Subcutaneous abdominal adipose tissue (tissue), 5 donors: ENCODE results near the gene MBD3L3.
"Not testable (repeated sequence)": the region's sequence is repeated elsewhere in the genome, so short reads cannot be mapped to it uniquely, and the experiment has no call there.

Experiments
- H3K27ac ChIP-seq: one replicate; pipeline ENCODE4 v1.7.0; 2013; ENCODE audit warnings: low read depth, mild to moderate bottlenecking, inconsistent platforms, low read length, moderate library complexity
- H3K27me3 ChIP-seq, 5 donors: one replicate each; pipeline ENCODE4 v1.7.0; 2013; ENCODE audit warnings: low read length in 5 of 5, inconsistent platforms in 1 of 5; ENCODE audit not compliant: control insufficient read depth in 5 of 5, insufficient read depth in 4 of 5
- H3K36me3 ChIP-seq, 5 donors: one replicate each; pipeline ENCODE4 v1.7.0; 2013; ENCODE audit warnings: low read length in 5 of 5; ENCODE audit not compliant: control insufficient read depth in 5 of 5, insufficient read depth in 5 of 5
- H3K4me1 ChIP-seq, 5 donors: one replicate each; pipeline ENCODE4 v1.7.0; 2013; ENCODE audit warnings: low read length in 5 of 5, mild to moderate bottlenecking in 3 of 5, moderate library complexity in 1 of 5; ENCODE audit not compliant: control insufficient read depth in 5 of 5, insufficient read depth in 5 of 5
- H3K4me3 ChIP-seq, 5 donors: one replicate each; pipeline ENCODE4 v1.7.0; 2013; ENCODE audit warnings: low read length in 5 of 5, low read depth in 1 of 5
- H3K9ac ChIP-seq, 5 donors: one replicate each; pipeline ENCODE4 v1.7.0; 2013; ENCODE audit warnings: low read length in 5 of 5, mild to moderate bottlenecking in 4 of 5, moderate library complexity in 3 of 5
- H3K9me3 ChIP-seq, 5 donors: one replicate each; pipeline ENCODE4 v1.7.0; 2013; ENCODE audit warnings: low read length in 5 of 5; ENCODE audit not compliant: control insufficient read depth in 5 of 5
- donor health status: healthy.
- donor health status: healthy.
- donor health status: healthy.
- donor health status: healthy.
- donor health status: healthy.

Gene MBD3L3

GRCh38 chr19:7067122-7067521 is 8.6 kb upstream of the MBD3L3 start:
- H3K36me3 ChIP-seq, H3K9me3 ChIP-seq, H3K27ac ChIP-seq, H3K27me3 ChIP-seq, H3K9ac ChIP-seq, H3K4me3 ChIP-seq: not testable (repeated sequence)
- peaks cover 0 to 17% (median 13%) of the 10 kb centered on the region in 5 donors for H3K4me1 ChIP-seq

GRCh38 chr19:7063764-7064418 is 5.4 kb upstream of the MBD3L3 start:
- Histone ChIP-seq H3K9ac (no peak overlapping the region), H3K27me3 (no peaks in the 10 kb centered on the region), H3K36me3 (no peaks in the 10 kb centered on the region), H3K27ac (no peak overlapping the region), H3K9me3 (peaks cover 0 to 3% (median 0%) of the 10 kb centered on the region in 5 donors), H3K4me3 (no peak overlapping the region), H3K4me1 (peaks cover 0 to 4% (median 0%) of the 10 kb centered on the region in 5 donors)

- Histone ChIP-seq H3K9me3 (peaks cover 0 to 3% (median 0%) of the 10 kb centered on the region in 5 donors), H3K4me3 (no peak overlapping the region), H3K4me1 (no peaks in the 10 kb centered on the region), H3K36me3 (no peaks in the 10 kb centered on the region), H3K27me3 (no peaks in the 10 kb centered on the region), H3K9ac (no peak overlapping the region), H3K27ac (no peak overlapping the region)
Measured at GRCh38 chr19:7063339-7063738, 4.9 kb upstream of the MBD3L3 start.

- H3K27me3 ChIP-seq, H3K4me1 ChIP-seq, H3K9ac ChIP-seq, H3K9me3 ChIP-seq, H3K4me3 ChIP-seq, H3K27ac ChIP-seq, H3K36me3 ChIP-seq: not testable (repeated sequence)
Measured at GRCh38 chr19:7059977-7060376, 1.5 kb upstream of the MBD3L3 start.

GRCh38 chr19:7056371-7056770 is 2.1 kb downstream of the MBD3L3 start:
- not testable (repeated sequence) for H3K4me3 ChIP-seq, H3K4me1 ChIP-seq, H3K36me3 ChIP-seq, H3K9me3 ChIP-seq, H3K27me3 ChIP-seq, H3K9ac ChIP-seq, H3K27ac ChIP-seq

- not testable (repeated sequence) for H3K9me3 ChIP-seq, H3K27me3 ChIP-seq, H3K36me3 ChIP-seq, H3K4me1 ChIP-seq, H3K4me3 ChIP-seq, H3K9ac ChIP-seq, H3K27ac ChIP-seq
Measured at GRCh38 chr19:7055679-7056078, 2.8 kb downstream of the MBD3L3 start.

- H3K36me3 ChIP-seq, H3K27ac ChIP-seq, H3K9me3 ChIP-seq, H3K27me3 ChIP-seq, H3K9ac ChIP-seq, H3K4me3 ChIP-seq, H3K4me1 ChIP-seq: not testable (repeated sequence)
Measured at GRCh38 chr19:7054635-7055368, 3.7 kb downstream of the MBD3L3 start.

- H3K36me3 ChIP-seq, H3K27me3 ChIP-seq, H3K9ac ChIP-seq, H3K27ac ChIP-seq, H3K4me3 ChIP-seq, H3K4me1 ChIP-seq, H3K9me3 ChIP-seq: not testable (repeated sequence)
Measured at GRCh38 chr19:7052896-7053295, 5.6 kb downstream of the MBD3L3 start.

GRCh38 chr19:7051421-7051820 is 7.1 kb downstream of the MBD3L3 start:
- H3K27me3 ChIP-seq, H3K9me3 ChIP-seq, H3K36me3 ChIP-seq, H3K4me1 ChIP-seq, H3K9ac ChIP-seq, H3K4me3 ChIP-seq, H3K27ac ChIP-seq: not testable (repeated sequence)

GRCh38 chr19:7049021-7049420 is 9.5 kb downstream of the MBD3L3 start, which contains the start of gene MBD3L2:
MBD3L2 (plus strand) TSS chr19:7049321; CDS start chr19:7049374, 53 bp downstream.
- not testable (repeated sequence) for H3K36me3 ChIP-seq, H3K9me3 ChIP-seq, H3K4me3 ChIP-seq, H3K4me1 ChIP-seq, H3K27me3 ChIP-seq, H3K9ac ChIP-seq, H3K27ac ChIP-seq
